HepG2 (cell line): ENCODE data around the gene DNMT3L. TPM values are rescaled to one million over a fixed set of nuclear protein-coding genes. Genes with fewer than 3 reads are reported as not detected.

Experiments used
- ARID5B ChIP-seq: IDR thresholded peaks from 2 replicates; pipeline ENCODE4 v1.4.0; 2020; ENCODE audit warnings: mild to moderate bottlenecking, missing genetic modification reagents
- CEBPZ ChIP-seq: IDR thresholded peaks from 2 replicates; pipeline ENCODE4 v1.6.1; 2012; ENCODE audit warnings: low read length, improper control_type of control experiment
- DNMT3B ChIP-seq: conservative IDR thresholded peaks from 2 replicates; pipeline ENCODE4 v1.6.1; 2016; ENCODE audit warnings: missing biosample characterization, control low read depth
- FOXO1 ChIP-seq: sonication (generic); formaldehyde crosslinking; IDR thresholded peaks from 2 replicates; pipeline ENCODE4 v1.4.0; 2020; ENCODE audit warnings: missing genetic modification reagents
- HOXD1 ChIP-seq: sonication (generic); formaldehyde crosslinking; IDR thresholded peaks from 2 replicates; pipeline ENCODE4 v1.5.0; 2020; ENCODE audit warnings: missing genetic modification reagents
- LCORL ChIP-seq, 2 experiments: fragments of 450-650 bp in 1 of 2; sonication (generic) in 1 of 2; formaldehyde crosslinking in 1 of 2; IDR thresholded peaks; 2 replicates each; pipeline versions ENCODE4 v1.5.0 to v1.6.1; 2017 to 2020; ENCODE audit warnings: antibody characterized with exemption in 1 of 2, missing genetic modification reagents in 1 of 2
- NFKB2 ChIP-seq: sonication (generic); formaldehyde crosslinking; IDR thresholded peaks from 2 replicates; pipeline ENCODE4 v1.4.0; 2020; ENCODE audit warnings: missing genetic modification reagents, borderline replicate concordance
- NRL ChIP-seq: sonication (generic); formaldehyde crosslinking; IDR thresholded peaks from 2 replicates; pipeline ENCODE4 v1.5.0; 2020; ENCODE audit warnings: missing genetic modification reagents, mild to moderate bottlenecking, moderate library complexity, borderline replicate concordance
- RAD21 ChIP-seq: fragments of 450-650 bp; formaldehyde crosslinking; IDR thresholded peaks from 2 replicates; pipeline ENCODE4 v1.5.0; 2020; ENCODE audit warnings: mild to moderate bottlenecking
- RFX5 ChIP-seq: IDR thresholded peaks from 2 replicates; pipeline ENCODE4 v1.6.1; 2011; ENCODE audit warnings: low read depth, low read length, improper control_type of control experiment
- TEAD3 ChIP-seq: optimal IDR thresholded peaks from 2 replicates; pipeline ENCODE3; 2016; ENCODE audit warnings: borderline replicate concordance
- UBTF ChIP-seq: sonication (generic); formaldehyde crosslinking; IDR thresholded peaks from 2 replicates; pipeline ENCODE4 v1.4.0; 2020; ENCODE audit warnings: mild to moderate bottlenecking, missing genetic modification reagents
- XRCC5 ChIP-seq: fragments of 200-400 bp; formaldehyde crosslinking; optimal IDR thresholded peaks from 2 replicates; pipeline ENCODE3; 2017; ENCODE audit warnings: mild to moderate bottlenecking, low read length
- ZBTB46 ChIP-seq: sonication (generic); formaldehyde crosslinking; IDR thresholded peaks from 2 replicates; pipeline ENCODE4 v1.4.0; 2020; ENCODE audit warnings: mild to moderate bottlenecking, missing genetic modification reagents, borderline replicate concordance
- ZNF605 ChIP-seq: sonication (generic); formaldehyde crosslinking; IDR thresholded peaks from 2 replicates; pipeline ENCODE4 v1.8.0; 2022; ENCODE audit warnings: mild to moderate bottlenecking, missing genetic modification reagents
- polyA plus RNA-seq, 8 experiments: library from polyadenylated mRNA; depleted of rRNA in 3 of 8; stranded (reverse) in 7 of 8; unstranded in 1 of 8; fragments of >200 nt; fragmentation: Illumina TruSeq in 4 of 8; extraction: Trizol in 4 of 8; gene quantifications; 2 replicates each; pipeline versions ENCODE4 v1.2.1 to v1.2.3, GENCODE V29; 2011 to 2016; ENCODE audit warnings: low read depth in 4 of 8, missing spikeins in 1 of 8, mixed read lengths in 1 of 8; ENCODE audit not compliant: insufficient read depth in 1 of 8
- total RNA-seq, 5 experiments: library from RNA; depleted of rRNA; stranded (reverse); fragments of >200 nt; fragmentation: Illumina TruSeq; extraction: Trizol; gene quantifications; 2 replicates each; pipeline ENCODE4 v1.2.3, GENCODE V29; 2016; ENCODE audit warnings: low read depth in 1 of 5

The DNMT3L gene
- total and polyA plus RNA-seq, 2 of the 13 experiments (the other 11 are each of a cell fraction or from before 2014, with no cell fraction given), result 0.75 to 1.7 TPM

GRCh38 chr21:44297525-44298290, 36.0 kb upstream of the DNMT3L start (continued):
- no peak for TF ChIP-seq ZBTB46 (CRISPR knock-in tag)
- TF ChIP-seq NFKB2, result peak; percentile 36; the same call in 1 of the 2 replicates
- no peak for TF ChIP-seq LCORL (IDR thresholded peaks at IDR 0.05)
- TF ChIP-seq LCORL (CRISPR knock-in tag; IDR thresholded peaks at IDR 0.05), result 0 out of 2 replicates have a peak, but pooled peaks have one; percentile 47
- TF ChIP-seq RFX5, result no peak
- 0 out of 2 replicates have a peak, but pooled peaks have one; percentile 17 for TF ChIP-seq ARID5B (CRISPR knock-in tag)
- no peak for TF ChIP-seq HOXD1 (CRISPR knock-in tag)
- TF ChIP-seq UBTF (CRISPR knock-in tag), result 0 out of 2 replicates have a peak, but pooled peaks have one; percentile 37
- TF ChIP-seq XRCC5, result peak; percentile 65
- TF ChIP-seq TEAD3 (CRISPR knock-in tag), result peak; percentile 46
- TF ChIP-seq ZNF605 (CRISPR knock-in tag), result peak; percentile 60; the same call in 1 of the 2 replicates
- TF ChIP-seq FOXO1, result peak; percentile 91
- TF ChIP-seq RAD21, result peak; percentile 89
- no peak for TF ChIP-seq CEBPZ
- 0 out of 2 replicates have a peak, but pooled peaks have one; percentile 17 for TF ChIP-seq NRL
- TF ChIP-seq DNMT3B, result no peak
